ENCODE results near the gene MRPL36. TPM values are rescaled to one million over a fixed set of nuclear protein-coding genes. Genes with fewer than 3 reads are reported as not detected.

MRPL36 gene
- polyA plus RNA-seq, 1 experiment, result 104 TPM

DNA sequence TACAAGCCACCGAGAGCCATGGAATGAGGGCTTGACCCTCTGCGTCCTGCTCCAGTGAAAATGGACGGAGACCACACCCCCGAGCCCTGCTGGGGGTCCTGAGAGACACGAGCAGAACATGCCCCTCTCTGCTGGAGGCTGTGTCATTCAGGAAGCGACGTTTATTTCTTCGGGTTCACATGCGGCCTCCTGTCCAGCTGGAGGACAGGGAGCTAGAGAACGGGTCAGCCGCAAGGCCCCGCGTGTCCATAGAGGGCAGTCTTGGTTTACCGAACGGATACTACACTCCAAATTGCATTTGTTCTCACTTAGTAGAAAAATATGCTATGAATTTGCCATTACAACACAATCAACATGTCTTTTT, 36.1 kb downstream of the MRPL36 start:
- ChIA-PET POLR2A (interaction anchor here (0.6 kb wide), 1 partner anchor 111 kb away, joined by 5 read pairs; no protein-coding TSS in a partner anchor), CTCF (interaction anchor here (0.5 to 5.0 kb wide), 17 partner anchors 9 to 829 kb away, joined by 3 to 75 read pairs (median 4); partner anchors contain the start of genes MRPL36 and NDUFS6)
- Histone ChIP-seq H3K9me3 (ENCODE audit: control insufficient read depth, insufficient read depth, low read length) (peaks cover 3% of the 10 kb centered on the region; the same call in 1 of the 2 replicates), H3K27me3 (ENCODE audit: control insufficient read depth, insufficient read depth, low read length) (peaks cover 16% of the 10 kb centered on the region), H3K27ac (ENCODE audit: low read depth, low read length) (no peak overlapping the region), H3K4me3 (ENCODE audit: low read depth, low read length) (no peak overlapping the region)
- peak; percentile 37 for DNase-seq (ENCODE audit: low read depth, low spot score)
- TF ChIP-seq, protein P1, sequence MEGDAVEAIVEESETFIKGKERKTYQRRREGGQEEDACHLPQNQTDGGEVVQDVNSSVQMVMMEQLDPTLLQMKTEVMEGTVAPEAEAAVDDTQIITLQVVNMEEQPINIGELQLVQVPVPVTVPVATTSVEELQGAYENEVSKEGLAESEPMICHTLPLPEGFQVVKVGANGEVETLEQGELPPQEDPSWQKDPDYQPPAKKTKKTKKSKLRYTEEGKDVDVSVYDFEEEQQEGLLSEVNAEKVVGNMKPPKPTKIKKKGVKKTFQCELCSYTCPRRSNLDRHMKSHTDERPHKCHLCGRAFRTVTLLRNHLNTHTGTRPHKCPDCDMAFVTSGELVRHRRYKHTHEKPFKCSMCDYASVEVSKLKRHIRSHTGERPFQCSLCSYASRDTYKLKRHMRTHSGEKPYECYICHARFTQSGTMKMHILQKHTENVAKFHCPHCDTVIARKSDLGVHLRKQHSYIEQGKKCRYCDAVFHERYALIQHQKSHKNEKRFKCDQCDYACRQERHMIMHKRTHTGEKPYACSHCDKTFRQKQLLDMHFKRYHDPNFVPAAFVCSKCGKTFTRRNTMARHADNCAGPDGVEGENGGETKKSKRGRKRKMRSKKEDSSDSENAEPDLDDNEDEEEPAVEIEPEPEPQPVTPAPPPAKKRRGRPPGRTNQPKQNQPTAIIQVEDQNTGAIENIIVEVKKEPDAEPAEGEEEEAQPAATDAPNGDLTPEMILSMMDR (IDR thresholded peaks at IDR 0.05; ENCODE audit: low read depth, low read length), result peak; percentile 95

DNA sequence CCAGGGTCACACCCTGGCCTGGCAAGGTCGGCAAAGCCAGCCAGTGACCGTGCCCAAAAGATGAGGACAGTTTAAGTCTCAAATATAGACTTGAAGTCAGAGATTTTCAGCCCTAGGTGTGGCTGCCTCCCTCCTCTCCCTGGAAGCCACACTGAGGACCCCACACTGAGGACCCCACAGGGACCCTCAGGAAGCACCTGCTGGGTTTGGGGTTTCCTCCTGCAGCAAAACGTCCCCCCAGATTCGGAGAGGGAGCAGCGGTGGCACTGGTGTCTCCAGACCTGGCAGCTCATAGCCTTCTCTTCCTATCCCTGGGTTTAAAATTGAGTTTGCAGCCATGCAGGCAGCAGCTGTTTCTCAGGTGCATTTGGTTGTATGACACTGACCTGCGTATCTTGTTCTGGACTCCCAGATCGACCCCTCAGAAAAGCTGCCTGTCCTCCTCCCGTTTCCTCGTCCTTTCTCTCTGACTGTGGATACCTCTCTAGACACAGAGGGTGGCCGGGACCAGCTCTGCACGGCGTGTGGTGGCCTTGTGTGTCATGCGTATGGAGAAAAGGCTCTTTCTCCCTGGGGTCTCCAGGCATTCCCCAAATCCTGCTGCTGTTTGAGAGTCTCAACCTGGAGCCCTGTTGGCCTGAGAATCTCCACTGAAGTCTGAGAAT, 36.6 kb downstream of the MRPL36 start:
- no peak for DNase-seq (ENCODE audit: low read depth, low spot score)
- peaks cover 3% of the 10 kb centered on the region; the same call in 1 of the 2 replicates for H3K9me3 ChIP-seq (ENCODE audit: control insufficient read depth, insufficient read depth, low read length)
- H3K27me3 ChIP-seq (ENCODE audit: control insufficient read depth, insufficient read depth, low read length), result peaks cover 16% of the 10 kb centered on the region
- CTCF ChIA-PET, result interaction anchor here (0.5 to 5.0 kb wide), 15 partner anchors 10 to 281 kb away, joined by 3 to 75 read pairs (median 4); partner anchors contain the start of genes MRPL36 and NDUFS6
- POLR2A ChIA-PET, result no interaction called here
- H3K27ac ChIP-seq (ENCODE audit: low read depth, low read length), result no peak overlapping the region
- TF ChIP-seq, protein P1 (IDR thresholded peaks at IDR 0.05; ENCODE audit: low read depth, low read length), result no peak
- no peak overlapping the region for H3K4me3 ChIP-seq (ENCODE audit: low read depth, low read length)

DNA sequence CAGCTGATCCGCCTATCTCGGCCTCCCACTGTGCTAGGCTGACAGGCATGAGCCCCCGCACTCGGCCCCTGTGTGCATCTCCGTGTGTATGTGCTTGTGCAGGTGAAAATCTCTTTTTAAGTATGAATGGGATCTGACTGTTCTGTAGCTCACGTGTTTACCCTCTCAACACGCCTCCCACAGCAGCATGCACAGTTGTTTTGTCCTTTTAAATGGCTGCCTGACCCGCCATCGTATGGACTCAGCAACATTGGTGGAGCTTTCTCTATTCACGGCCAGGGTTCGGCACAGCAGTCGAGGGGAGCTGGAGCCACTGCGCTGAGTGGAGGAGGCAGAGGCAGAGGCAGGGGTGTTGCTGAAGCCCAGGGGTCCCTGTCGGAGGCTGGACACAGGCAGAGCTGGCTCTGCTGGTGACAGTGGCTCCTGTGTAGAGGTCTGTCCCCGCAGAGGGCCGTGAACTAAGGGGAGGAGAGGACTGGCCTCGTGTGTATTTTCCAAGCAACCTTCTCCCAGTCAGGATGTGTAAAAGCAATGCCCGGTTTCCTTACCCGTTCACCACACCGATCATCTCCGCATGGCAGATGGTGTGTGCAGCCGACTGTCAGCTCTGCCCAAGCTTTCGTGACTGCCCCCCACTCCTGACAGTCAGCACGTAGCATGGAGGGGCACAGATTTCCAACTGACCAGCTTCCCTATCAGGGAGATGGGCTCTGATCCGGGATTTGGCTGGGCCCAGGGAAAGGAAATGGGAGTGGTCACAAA, 37.3 kb downstream of the MRPL36 start:
- no peak for DNase-seq (ENCODE audit: low read depth, low spot score)

DNA sequence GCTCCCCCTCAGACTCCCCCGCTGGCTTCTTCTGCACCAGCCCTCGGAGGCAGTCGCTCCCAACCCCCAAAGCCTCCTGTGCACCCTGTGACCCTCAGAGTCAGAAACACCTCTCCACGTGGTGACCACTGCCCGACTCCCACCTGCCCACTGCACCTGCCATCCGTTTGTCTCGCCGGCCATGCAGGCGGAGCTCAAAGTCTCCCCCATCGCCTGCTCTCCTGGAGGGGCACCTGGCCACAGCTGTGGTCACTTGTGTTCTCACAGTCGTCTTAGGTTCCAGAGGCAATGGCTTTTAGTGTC, 38.2 kb downstream of the MRPL36 start:
- no peak for DNase-seq (ENCODE audit: low read depth, low spot score)
- TF ChIP-seq, protein P1 (IDR thresholded peaks at IDR 0.05; ENCODE audit: low read depth, low read length), result no peak
- POLR2A ChIA-PET, result no interaction called here
- Histone ChIP-seq H3K27me3 (ENCODE audit: control insufficient read depth, insufficient read depth, low read length) (peaks cover 16% of the 10 kb centered on the region), H3K9me3 (ENCODE audit: control insufficient read depth, insufficient read depth, low read length) (peaks cover 3% of the 10 kb centered on the region; the same call in 1 of the 2 replicates), H3K27ac (ENCODE audit: low read depth, low read length) (no peak overlapping the region), H3K4me3 (ENCODE audit: low read depth, low read length) (no peak overlapping the region)
- CTCF ChIA-PET, result interaction anchor here (3.7 to 5.0 kb wide), 2 partner anchors 40 to 280 kb away, joined by 23 to 75 read pairs; partner anchors contain the start of genes MRPL36 and NDUFS6

More for the DNA sequence above, 37.3 kb downstream of the MRPL36 start:
- H3K9me3 ChIP-seq (ENCODE audit: control insufficient read depth, insufficient read depth, low read length), result peaks cover 3% of the 10 kb centered on the region; the same call in 1 of the 2 replicates
- peaks cover 15% of the 10 kb centered on the region for H3K27me3 ChIP-seq (ENCODE audit: control insufficient read depth, insufficient read depth, low read length)
- H3K4me3 ChIP-seq (ENCODE audit: low read depth, low read length), result no peak overlapping the region
- ChIA-PET CTCF (interaction anchor here (1.1 to 5.0 kb wide), 6 partner anchors 10 to 279 kb away, joined by 3 to 75 read pairs (median 18); partner anchors contain the start of genes MRPL36 and NDUFS6), POLR2A (no interaction called here)
- no peak overlapping the region for H3K27ac ChIP-seq (ENCODE audit: low read depth, low read length)
- TF ChIP-seq, protein P1 (IDR thresholded peaks at IDR 0.05; ENCODE audit: low read depth, low read length), result no peak

Measured in AG04450 (cell line).